Mononuclear cell (primary cell): ENCODE results near the gene C2orf78. TPM values are rescaled to one million over a fixed set of nuclear protein-coding genes. Genes with fewer than 3 reads are reported as not detected.
"Not testable (repeated sequence)": the region's sequence is repeated elsewhere in the genome, so short reads cannot be mapped to it uniquely, and the experiment has no call there.

ENCODE experiments used
- H3K27me3 ChIP-seq: 2 replicates; pipeline ENCODE4 v1.6.0; 2011; ENCODE audit warnings: low read length, control low read depth; ENCODE audit not compliant: insufficient read depth
- H3K4me1 ChIP-seq: 2 replicates; pipeline ENCODE4 v1.5.1; 2011; ENCODE audit warnings: mild to moderate bottlenecking, low read length, control low read depth; ENCODE audit not compliant: insufficient read depth
- H3K4me3 ChIP-seq: 2 replicates; pipeline ENCODE4 v1.5.1; 2011; ENCODE audit warnings: mild to moderate bottlenecking, low read length, moderate library complexity
- H3K9me3 ChIP-seq: 2 replicates; pipeline ENCODE4 v1.5.1; 2011; ENCODE audit warnings: low read depth, mild to moderate bottlenecking, control low read depth, low read length
- total RNA-seq: library from RNA; depleted of rRNA; stranded (reverse); fragments of >200 nt; gene quantifications from one replicate; pipeline ENCODE4 v1.2.3, GENCODE V29; 2012

Gene C2orf78
- total RNA-seq, 1 donor, result not detected

DNA sequence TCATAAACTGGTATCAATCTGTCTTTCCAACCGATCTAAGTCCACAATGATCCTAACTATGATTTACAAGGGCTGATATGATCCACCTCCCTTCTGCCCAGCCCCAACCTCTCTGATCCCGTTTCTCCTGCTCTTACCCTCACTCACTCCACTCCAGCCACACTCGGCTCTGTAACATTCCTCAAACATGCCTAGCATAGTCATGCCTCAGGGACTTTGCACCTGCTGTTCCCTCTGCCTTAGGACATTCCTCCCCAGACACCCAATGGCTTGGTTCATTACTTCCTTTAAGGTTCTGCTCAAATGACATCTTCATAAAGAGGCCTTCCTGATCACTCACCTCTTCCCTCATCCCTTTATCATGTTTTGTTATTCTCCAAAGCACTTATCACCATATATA is 13.3 kb upstream of the C2orf78 start:
- Histone ChIP-seq H3K4me3 (no peak overlapping the region), H3K27me3 (no peaks in the 10 kb centered on the region), H3K9me3 (no peaks in the 10 kb centered on the region), H3K4me1 (no peaks in the 10 kb centered on the region)

DNA sequence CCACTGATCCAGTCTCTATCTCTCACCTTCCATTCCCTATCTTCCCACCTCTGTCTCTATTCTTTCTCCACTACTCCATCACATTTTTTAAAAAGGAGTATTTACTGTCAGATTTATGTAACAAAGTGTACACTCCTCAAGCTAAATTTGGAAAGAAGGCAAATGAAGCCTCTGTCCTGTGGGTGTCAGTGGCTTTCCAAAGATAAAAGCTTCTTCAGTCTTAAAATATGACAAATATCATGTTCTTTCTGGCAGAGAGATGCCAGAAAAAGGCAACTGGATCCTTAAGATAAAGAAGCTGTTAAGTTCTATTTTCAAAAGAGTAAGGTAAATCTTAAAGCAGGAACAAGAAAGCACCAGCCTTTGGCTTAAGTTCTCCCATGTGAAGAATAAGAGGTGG is 11.2 kb upstream of the C2orf78 start:
- Histone ChIP-seq H3K4me3 (no peak overlapping the region), H3K9me3 (no peaks in the 10 kb centered on the region), H3K4me1 (no peaks in the 10 kb centered on the region), H3K27me3 (no peaks in the 10 kb centered on the region)

GRCh38 chr2:73776381-73776780 is 7.6 kb upstream of the C2orf78 start:
- no peaks in the 10 kb centered on the region for H3K27me3 ChIP-seq
- H3K4me3 ChIP-seq, result no peak overlapping the region
- peaks cover 13% of the 10 kb centered on the region for H3K4me1 ChIP-seq
- no peaks in the 10 kb centered on the region for H3K9me3 ChIP-seq

DNA sequence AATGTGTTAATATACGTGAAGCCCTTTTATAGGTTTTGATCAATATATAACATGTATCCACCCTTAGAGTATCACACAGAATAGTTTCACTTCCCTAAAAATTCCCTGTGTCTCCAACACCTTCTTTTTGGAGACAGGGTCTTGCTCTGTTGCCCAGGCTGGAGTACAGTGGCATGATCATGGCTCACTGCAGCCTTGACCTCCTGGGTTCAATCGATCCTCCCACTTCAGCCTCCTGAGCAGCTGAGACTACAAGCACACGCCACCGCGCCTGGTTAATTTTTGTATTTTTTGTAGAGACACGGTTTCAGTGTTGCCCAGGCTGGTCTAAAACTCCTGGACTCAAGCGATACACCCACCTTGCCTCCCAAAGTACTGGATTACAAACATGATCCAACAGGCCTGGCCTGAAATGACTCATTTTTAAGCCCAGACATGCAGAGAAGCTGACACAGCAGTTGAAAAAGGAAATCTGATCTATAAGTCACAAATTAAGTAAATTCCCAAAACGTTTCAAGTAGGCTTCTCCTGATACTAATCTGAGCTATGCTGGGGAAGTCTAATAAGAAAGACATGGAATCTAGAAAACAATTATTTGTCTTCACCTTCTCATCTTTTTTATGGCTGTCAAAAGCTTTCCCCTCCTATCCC is 7.0 kb upstream of the C2orf78 start:
- no peak overlapping the region for H3K4me3 ChIP-seq
- H3K4me1 ChIP-seq, result peaks cover 13% of the 10 kb centered on the region
- no peaks in the 10 kb centered on the region for H3K27me3 ChIP-seq
- H3K9me3 ChIP-seq, result no peaks in the 10 kb centered on the region

DNA sequence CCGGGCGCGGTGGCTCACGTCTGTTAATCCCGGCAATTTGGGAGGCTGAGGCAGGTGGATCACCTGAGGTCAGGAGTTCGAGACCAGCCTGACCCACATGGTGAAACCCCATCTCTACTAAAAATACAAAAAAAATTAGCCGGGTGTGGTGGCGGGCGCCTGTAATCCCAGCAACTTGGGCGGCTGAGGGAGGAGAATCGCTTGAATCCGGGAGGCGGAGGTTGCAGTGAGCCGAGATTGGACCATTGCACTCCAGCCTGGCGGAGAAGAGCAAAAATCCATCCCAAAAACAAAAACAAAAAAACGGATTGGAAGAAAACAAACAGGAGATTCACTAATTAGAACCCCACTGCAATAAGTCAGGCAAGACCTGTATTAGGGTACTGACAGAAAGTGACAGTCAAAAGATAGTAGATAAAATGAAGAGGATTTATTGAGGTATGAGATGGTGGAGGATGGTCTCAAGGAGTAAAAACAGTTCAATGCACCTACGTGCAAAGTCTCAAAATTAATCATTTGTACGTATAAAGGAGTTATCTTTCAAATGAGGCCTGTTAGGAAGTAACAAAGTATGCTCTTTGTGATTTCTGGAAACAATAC is 5.0 kb upstream of the C2orf78 start:
- H3K9me3 ChIP-seq, H3K27me3 ChIP-seq: not testable (repeated sequence)
- H3K4me3 ChIP-seq, result peak overlapping the region; percentile 71
- peaks cover 13% of the 10 kb centered on the region for H3K4me1 ChIP-seq

GRCh38 chr2:73779467-73780236 is 4.3 kb upstream of the C2orf78 start, which contains the start of gene DUSP11:
TSS of gene DUSP11 (minus strand) at chr2:73780103. CDS start at chr2:73779974, 129 bp downstream.
- H3K4me3 ChIP-seq, result peak within 1 kb of the TSS; percentile 71

DNA sequence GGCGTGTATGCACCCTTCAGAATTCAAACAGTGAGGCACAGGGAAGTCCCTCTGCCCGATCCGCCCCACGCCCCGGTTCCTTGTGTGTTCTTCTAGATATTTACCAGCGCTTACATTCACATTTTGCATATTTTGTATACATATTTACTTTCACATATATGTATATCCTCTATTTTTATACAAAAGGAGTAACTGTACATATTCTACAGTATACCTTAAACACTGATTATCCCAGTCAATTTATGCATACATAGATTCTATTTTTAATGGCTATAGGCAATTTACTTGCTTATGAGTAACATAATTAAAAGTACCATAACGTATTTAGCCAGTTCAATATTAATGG is 3.8 kb upstream of the C2orf78 start:
- H3K4me3 ChIP-seq, result peak overlapping the region; percentile 71

More at GRCh38 chr2:73779467-73780236, 4.3 kb upstream of the C2orf78 start, which contains the start of gene DUSP11:
- Histone ChIP-seq H3K4me1 (peaks cover 13% of the 10 kb centered on the region), H3K9me3 (no peaks in the 10 kb centered on the region), H3K27me3 (no peaks in the 10 kb centered on the region)

GRCh38 chr2:73783402-73783801 is 581 bp upstream of the C2orf78 start:
- H3K4me3 ChIP-seq, H3K9me3 ChIP-seq, H3K27me3 ChIP-seq: not testable (repeated sequence)
- peaks cover 10% of the 10 kb centered on the region for H3K4me1 ChIP-seq

More for the DNA sequence above, 3.8 kb upstream of the C2orf78 start:
- Histone ChIP-seq H3K27me3 (no peaks in the 10 kb centered on the region), H3K4me1 (peaks cover 13% of the 10 kb centered on the region), H3K9me3 (no peaks in the 10 kb centered on the region)

DNA sequence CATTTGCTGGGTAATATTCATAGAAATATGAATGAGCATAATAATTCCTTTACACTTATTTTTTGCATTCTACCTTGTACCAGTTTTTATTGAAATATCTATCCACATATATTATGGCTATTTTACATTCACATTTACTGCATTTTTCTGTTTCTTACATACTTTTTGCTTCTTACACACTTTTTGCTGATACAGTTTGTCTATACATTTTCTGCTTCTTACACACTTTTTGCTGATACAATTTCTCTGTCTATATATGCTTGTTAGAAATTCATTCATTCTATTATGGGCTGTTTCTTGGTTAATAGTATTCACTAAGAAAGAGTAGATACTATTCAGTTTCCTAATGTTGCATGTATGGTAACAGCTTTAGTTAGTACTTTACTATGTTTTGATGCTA is 27.9 kb downstream of the C2orf78 start:
- no peaks in the 10 kb centered on the region for H3K4me1 ChIP-seq
- H3K9me3 ChIP-seq, result no peaks in the 10 kb centered on the region
- H3K4me3 ChIP-seq, result no peak overlapping the region
- H3K27me3 ChIP-seq, result no peaks in the 10 kb centered on the region

DNA sequence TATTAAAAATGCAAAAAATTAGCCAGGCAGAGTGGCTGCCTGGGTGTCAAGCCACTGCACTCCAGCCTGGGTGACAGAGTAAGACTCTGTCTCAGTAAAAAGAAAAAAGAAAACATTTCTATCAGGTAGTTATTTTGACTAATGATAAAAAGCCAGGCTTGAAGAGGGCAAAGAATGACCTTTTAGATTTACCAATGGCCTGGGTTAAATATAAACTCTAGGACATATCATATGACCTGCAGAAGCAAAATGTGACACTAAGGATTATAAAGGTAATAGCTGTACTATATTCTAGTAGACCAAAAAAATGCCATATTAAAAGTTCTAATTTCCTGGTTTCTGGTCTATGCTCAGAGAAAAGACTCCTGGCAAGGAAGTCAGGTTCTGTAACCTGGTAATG is 28.7 kb downstream of the C2orf78 start:
- Histone ChIP-seq H3K9me3 (no peaks in the 10 kb centered on the region), H3K4me1 (no peaks in the 10 kb centered on the region), H3K4me3 (no peak overlapping the region), H3K27me3 (no peaks in the 10 kb centered on the region)

GRCh38 chr2:73818296-73818695 is 34.3 kb downstream of the C2orf78 start:
- H3K4me3 ChIP-seq, result no peak overlapping the region
- no peaks in the 10 kb centered on the region for H3K9me3 ChIP-seq
- no peaks in the 10 kb centered on the region for H3K27me3 ChIP-seq
- no peaks in the 10 kb centered on the region for H3K4me1 ChIP-seq

DNA sequence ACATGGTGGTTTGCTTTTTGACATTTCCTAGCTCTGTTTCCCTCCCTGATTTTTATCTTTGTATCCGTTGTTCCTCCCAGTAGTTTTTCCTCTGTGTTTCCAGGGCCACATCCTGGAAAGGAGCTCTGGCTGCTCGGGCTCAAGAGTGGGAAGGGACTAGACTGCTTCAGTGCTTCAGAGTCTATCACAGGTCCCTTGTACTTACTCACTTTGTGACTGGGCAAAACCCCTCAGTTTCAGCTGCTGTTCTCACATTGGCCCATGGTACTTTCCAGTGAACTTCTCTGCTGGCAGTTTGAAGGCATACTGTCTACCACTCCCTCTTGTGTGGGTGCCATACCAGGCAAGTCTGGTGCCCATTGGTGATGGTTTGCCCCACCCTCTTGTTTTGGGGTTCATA is 37.2 kb downstream of the C2orf78 start:
- Histone ChIP-seq H3K4me3 (no peak overlapping the region), H3K27me3 (no peaks in the 10 kb centered on the region), H3K9me3 (no peaks in the 10 kb centered on the region), H3K4me1 (no peaks in the 10 kb centered on the region)

- Histone ChIP-seq H3K4me1 (no peaks in the 10 kb centered on the region), H3K9me3 (no peaks in the 10 kb centered on the region), H3K4me3 (no peak overlapping the region), H3K27me3 (no peaks in the 10 kb centered on the region)
Measured at GRCh38 chr2:73821669-73822068, 37.7 kb downstream of the C2orf78 start.

DNA sequence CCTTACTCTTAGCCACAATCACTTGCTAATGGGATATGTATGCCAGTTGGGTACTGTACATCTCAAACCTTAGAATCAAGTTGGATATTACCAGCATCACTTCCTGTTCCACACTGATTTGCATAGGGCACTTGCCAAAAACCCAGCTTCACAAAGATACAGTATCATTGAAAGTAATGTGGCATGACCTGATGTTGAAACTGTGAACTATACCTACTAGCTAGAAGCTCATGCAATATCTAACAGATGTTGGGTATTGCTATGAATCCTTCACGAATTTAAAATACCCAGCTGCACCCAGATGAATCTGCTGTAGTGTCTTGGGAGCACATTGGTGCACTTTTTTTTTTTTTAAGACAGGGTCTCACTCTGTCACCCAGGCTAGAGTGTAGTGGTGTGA is 38.3 kb downstream of the C2orf78 start:
- Histone ChIP-seq H3K4me1 (no peaks in the 10 kb centered on the region), H3K4me3 (no peak overlapping the region), H3K9me3 (no peaks in the 10 kb centered on the region), H3K27me3 (no peaks in the 10 kb centered on the region)

DNA sequence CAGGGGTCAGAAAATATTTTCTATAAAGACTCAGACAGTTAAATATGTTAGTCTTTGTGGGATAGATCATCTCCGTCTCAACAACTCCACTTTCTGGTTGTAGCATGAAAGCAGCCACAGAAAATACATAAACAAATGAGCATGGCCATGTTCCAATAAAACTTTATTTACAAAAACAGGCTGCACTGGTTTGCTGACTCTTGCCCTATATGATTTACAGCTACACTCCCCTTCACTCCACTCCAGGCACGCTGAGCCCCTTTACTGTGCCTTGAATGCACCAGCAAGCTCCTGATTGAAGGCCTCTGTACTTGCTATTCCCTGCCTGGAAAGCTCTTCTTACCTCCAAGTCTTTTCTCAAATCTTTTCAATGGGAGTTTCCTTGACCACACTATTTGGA is 39.0 kb downstream of the C2orf78 start:
- H3K27me3 ChIP-seq, result no peaks in the 10 kb centered on the region
- peaks cover 3% of the 10 kb centered on the region for H3K4me1 ChIP-seq
- H3K9me3 ChIP-seq, result no peaks in the 10 kb centered on the region
- H3K4me3 ChIP-seq, result no peak overlapping the region
